ENCODE data around the gene TMEM163.

DNA sequence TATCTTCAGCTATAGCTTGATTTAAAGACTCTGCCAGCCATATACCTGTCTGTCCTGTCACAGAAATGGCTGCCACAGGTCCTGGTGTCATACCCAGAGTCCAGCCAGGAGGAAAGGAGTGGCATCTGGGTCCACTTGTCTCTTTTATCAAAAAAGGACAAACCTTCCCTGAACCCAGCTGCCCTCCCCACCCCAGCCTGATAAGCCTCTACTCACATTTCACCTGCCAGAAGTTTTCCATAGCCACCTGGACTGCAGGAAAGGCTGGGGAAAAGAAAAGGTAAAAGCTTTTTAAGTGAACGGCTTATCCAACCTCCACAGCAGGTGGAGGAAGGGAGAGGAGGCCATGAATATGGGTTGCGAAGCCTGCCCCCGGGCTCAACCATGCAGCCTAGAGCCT lies 32.8 kb downstream of the TMEM163 start:
- TF ChIP-seq POLR2AphosphoS5 (IDR thresholded peaks at IDR 0.05; ENCODE audit: low read depth, low read length), result no peak
- TF ChIP-seq POLR2A (IDR thresholded peaks at IDR 0.05; ENCODE audit: low read depth, low read length), result no peak
- no peak for TF ChIP-seq TAF1 (IDR thresholded peaks at IDR 0.05; ENCODE audit: low read depth, low read length)
- TF ChIP-seq SPI1 (IDR thresholded peaks at IDR 0.05; ENCODE audit: low read depth, low read length), result no peak
